HT-29 (cell line): ENCODE measurements around the gene CTBP2. TPM values are rescaled to one million over a fixed set of nuclear protein-coding genes. Genes with fewer than 3 reads are reported as not detected.

ENCODE experiments used
- DNase-seq: peaks from one replicate; pipeline ENCODE4 v3.0.0-alpha.2; 2015; ENCODE audit warnings: low spot score
- total RNA-seq: library from RNA; depleted of rRNA; stranded (reverse); fragments of >200 nt; shearing (Covaris generic); gene quantifications from 2 replicates; pipeline ENCODE4 v1.2.3, GENCODE V29; 2014

Gene CTBP2
- total RNA-seq, 1 experiment from 2014 or later, result 207 TPM

GRCh38 chr10:125158601-125159485 lies 1.5 kb downstream of the CTBP2 start:
- DNase-seq, result peak; percentile 50

GRCh38 chr10:125158275-125158600 lies 2.1 kb downstream of the CTBP2 start:
- no peak for DNase-seq

- DNase-seq, result peak; percentile 57
Observed at GRCh38 chr10:125157505-125157904, 2.9 kb downstream of the CTBP2 start.

- DNase-seq, result peak; percentile 76
Observed at GRCh38 chr10:125156739-125157480, 3.5 kb downstream of the CTBP2 start.

GRCh38 chr10:125156196-125156595 lies 4.2 kb downstream of the CTBP2 start:
- peak; percentile 35 for DNase-seq

- peak; percentile 36 for DNase-seq
Observed at GRCh38 chr10:125155101-125155500, 5.3 kb downstream of the CTBP2 start.

GRCh38 chr10:125154529-125154928 lies 5.8 kb downstream of the CTBP2 start:
- DNase-seq, result peak; percentile 55

- DNase-seq, result peak; percentile 41
Observed at GRCh38 chr10:125153703-125154490, 6.5 kb downstream of the CTBP2 start.

- DNase-seq, result peak; percentile 67
Observed at GRCh38 chr10:125152450-125153368, 7.7 kb downstream of the CTBP2 start.

- peak; percentile 69 for DNase-seq
Observed at GRCh38 chr10:125151553-125152449, 8.6 kb downstream of the CTBP2 start.

GRCh38 chr10:125151170-125151552 lies 9.2 kb downstream of the CTBP2 start:
- DNase-seq, result no peak

- peak; percentile 41 for DNase-seq
Observed at GRCh38 chr10:125150376-125151083, 9.8 kb downstream of the CTBP2 start.

- no peak for DNase-seq
Observed at GRCh38 chr10:125149680-125150047, 10.7 kb downstream of the CTBP2 start.

- peak; percentile 51 for DNase-seq
Observed at GRCh38 chr10:125149036-125149679, 11.2 kb downstream of the CTBP2 start.

GRCh38 chr10:125148528-125148927 lies 11.8 kb downstream of the CTBP2 start:
- DNase-seq, result no peak

- peak; percentile 40 for DNase-seq
Observed at GRCh38 chr10:125147971-125148439, 12.4 kb downstream of the CTBP2 start.

GRCh38 chr10:125146791-125147579 lies 13.4 kb downstream of the CTBP2 start:
- peak; percentile 66 for DNase-seq

- no peak for DNase-seq
Observed at GRCh38 chr10:125145636-125146035, 14.7 kb downstream of the CTBP2 start.
